ENCODE results near the gene TNIP2.

The TNIP2 gene

DNA sequence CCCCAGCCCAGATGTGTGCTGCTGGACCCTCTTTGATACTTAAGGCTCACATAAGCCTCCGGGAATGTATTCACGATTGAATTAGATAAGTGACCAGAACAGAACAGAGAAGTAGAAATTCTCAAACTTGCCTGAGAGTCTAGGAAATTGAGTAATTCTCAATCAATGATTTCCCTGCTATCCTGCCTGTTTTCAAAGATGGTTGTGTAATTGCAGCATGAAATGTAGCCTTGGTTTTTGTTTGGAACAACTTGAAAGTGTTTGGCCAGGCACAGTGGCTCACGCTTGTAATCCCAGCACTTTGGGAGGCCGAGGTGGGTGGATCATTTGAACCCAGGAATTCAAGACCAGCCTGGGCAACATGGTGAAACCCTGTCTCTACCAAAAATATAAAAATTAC, 41.2 kb downstream of the TNIP2 start:
- no peak for DNase-seq

GRCh38 chr4:2714061-2714770, 41.9 kb downstream of the TNIP2 start:
- peak; percentile 15 for DNase-seq

- no peak for DNase-seq
Observed at GRCh38 chr4:2713337-2713736, 42.8 kb downstream of the TNIP2 start.

- DNase-seq = no peak
Observed at GRCh38 chr4:2712261-2712842, 43.8 kb downstream of the TNIP2 start.

- no peak for DNase-seq
Observed at GRCh38 chr4:2702770-2703169, 53.4 kb downstream of the TNIP2 start.

DNA sequence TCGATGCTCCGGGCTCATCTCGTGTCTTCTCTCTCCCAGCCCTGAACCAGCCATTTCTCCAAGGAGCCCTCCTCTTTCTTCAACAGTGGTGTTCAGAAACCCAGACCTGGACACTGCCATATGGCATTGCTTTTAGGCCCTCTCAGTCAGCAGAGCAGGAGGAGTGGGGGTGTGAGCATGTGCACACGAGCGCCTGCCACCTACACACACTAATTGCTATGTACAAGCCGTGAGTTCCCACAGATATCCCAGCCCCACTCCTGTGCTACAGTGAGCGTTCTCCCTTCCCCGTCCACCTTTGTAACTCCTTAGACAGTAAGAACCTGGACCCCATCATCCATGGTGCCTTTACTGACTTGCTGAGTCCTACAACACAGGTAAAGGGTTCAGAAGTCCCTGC, 53.8 kb downstream of the TNIP2 start:
- DNase-seq = no peak

DNA sequence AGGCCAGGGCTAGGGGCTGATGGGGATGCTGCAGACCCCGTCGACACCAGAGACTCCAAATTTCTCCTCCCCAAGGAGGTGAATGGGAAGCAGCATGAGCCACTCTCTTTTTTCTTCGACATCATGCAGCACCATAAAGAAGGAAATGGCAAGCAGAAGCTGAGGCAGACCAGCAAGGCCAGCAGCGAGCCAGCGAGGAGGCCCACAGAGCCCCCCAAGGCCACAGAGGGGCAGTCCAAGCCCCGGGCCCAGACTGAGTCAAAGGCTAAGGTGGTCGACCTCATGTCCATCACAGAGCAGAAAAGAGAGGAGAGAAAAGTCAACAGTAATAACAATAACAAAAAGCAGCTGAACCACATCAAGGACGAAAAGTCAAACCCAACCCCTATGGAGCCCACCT, 56.1 kb downstream of the TNIP2 start:
- no peak for DNase-seq

DNA sequence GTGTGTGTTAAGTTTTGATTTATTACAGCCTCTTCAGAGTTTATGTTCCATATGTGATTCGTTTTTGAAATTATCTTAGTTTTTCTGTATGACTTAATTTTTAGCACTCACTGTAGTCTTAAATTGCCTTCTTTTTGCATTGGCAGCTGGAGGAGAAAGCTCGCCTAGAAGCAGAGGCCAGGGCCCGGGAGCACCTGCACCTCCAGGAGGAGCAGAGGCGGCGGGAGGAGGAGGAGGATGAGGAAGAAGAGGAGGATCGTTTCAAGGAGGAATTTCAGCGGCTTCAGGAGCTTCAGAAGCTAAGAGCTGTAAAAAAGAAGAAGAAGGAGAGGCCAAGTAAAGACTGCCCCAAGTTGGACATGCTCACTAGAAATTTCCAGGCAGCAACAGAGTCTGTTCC, 56.6 kb downstream of the TNIP2 start:
- DNase-seq = no peak

GRCh38 chr4:2698951-2699505, 57.1 kb downstream of the TNIP2 start:
- DNase-seq = no peak

- DNase-seq = no peak
Observed at GRCh38 chr4:2698504-2698903, 57.6 kb downstream of the TNIP2 start.

DNA sequence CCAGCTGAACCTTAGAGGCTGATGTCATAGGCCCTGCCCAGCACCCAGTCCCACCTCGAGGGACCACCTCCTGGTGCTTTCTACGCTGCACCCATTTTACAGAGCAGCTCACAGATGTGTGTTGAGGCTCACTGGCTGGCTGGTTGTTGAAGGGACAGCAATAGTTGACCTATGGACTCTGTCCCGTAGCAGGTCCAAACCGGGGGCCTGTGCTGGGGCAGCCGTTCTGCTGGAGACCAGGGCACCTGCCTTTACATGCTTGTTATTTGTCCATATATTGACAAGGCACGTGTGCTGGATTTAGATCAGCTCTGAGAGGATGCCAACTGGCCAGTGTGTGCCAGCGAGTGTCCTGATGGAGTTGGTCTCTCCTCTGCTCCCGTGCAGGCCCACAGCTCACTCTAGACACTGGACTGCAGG, 58.1 kb downstream of the TNIP2 start:
- no peak for DNase-seq

- DNase-seq = no peak
Observed at GRCh38 chr4:2696423-2696822, 59.7 kb downstream of the TNIP2 start.

DNA sequence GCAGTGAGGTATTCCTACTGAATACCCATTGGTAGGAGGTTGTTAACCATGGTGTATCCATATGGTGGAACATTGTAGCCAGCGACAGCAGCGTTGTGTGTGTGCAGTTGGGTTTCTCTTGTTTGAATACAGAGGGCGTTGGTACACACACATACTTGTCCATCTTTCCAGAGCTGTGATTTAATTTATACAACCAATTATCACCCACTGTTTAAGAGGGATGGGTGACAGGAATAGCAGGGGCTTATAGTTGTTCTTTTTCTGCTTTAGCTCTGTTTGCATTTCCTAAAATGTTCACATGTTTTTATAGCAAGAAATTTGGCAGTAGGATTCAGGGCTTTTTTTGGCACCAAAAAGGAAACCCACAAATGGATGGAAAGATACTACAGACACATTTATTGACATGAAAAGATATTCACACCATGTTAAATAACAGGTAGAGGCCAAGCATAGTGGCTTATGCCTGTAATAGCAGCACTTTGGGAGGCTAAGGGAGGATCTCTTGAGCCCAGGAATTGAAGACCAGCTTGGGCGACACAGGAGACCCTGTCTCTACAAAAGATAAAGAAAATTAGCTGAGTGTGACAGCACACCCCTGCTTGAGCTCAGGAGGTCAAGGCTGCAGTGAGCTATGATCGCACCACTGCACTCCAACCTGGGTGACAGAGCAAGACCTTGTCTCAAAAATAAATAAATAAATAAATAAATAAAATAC, 60.6 kb downstream of the TNIP2 start:
- no peak for DNase-seq

DNA sequence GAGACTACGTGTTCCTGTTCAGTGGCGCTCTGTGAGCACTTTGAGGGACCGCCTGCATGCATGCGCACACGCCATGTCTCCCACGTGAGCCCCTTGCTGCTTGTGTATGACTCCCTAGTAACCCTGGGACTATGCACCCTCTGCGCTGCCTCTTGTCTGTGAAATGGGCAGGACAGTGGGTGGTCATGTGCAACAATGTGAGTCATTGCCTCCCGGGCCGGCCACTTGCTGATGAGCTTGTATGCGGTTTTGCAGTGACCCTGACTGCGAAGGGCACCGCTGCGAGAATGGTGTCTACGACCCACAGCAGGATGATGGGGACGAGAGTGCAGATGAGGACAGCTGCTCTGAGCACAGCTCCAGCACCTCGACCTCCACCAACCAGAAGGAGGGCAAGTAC, 61.4 kb downstream of the TNIP2 start:
- DNase-seq = no peak

GRCh38 chr4:2691952-2692435, 64.1 kb downstream of the TNIP2 start:
- no peak for DNase-seq

Measured in NCI-H1092 treated with DMSO at 0.1 percent for 48 hours (cell line).